Left colon (tissue), 2 donors: ENCODE data around the gene TMEM266. TPM values are rescaled to one million over a fixed set of nuclear protein-coding genes. Genes with fewer than 3 reads are reported as not detected.

Experiments used
- ATAC-seq: fragments of 200-7000 bp; cut with Tn5 transposase; one replicate; pipeline ENCODE4 v1.9.1; 2020; ENCODE audit warnings: mild to moderate bottlenecking, moderate library complexity
- DNase-seq, 2 donors: peaks; one replicate each; pipeline ENCODE4 v3.0.0-alpha.2; 2020
- intact Hi-C, 2 donors: fragments of 100-400 bp; cut with DNase I in 1 of 2; cut with micrococcal nuclease in 1 of 2; formaldehyde crosslinking; loops; one replicate each; pipeline versions ENCODE4 v1.11.2 to v1.14.0; 2022; cut with DNase I, micrococcal nuclease
- total RNA-seq, 2 donors: library from RNA; stranded (reverse); fragmentation: NEBNext Ultra II Directional; extraction: Animal tissue kit (Norgen Biotek cat#: 25700); gene quantifications; one replicate each; pipeline ENCODE4 v1.2.1, GENCODE V29; 2021
- donor health status: DM: no; HTN: no; CAD: no.
- donor health status: DM: yes; HTN: yes; CAD: no.

Gene TMEM266
- total RNA-seq, 2 donors from 2014 or later, result not detected

GRCh38 chr15:76114561-76114960 lies 54.8 kb downstream of the TMEM266 start:
- intact Hi-C loops, result no loop called here
- DNase-seq (no peak), ATAC-seq (no peak)

- ATAC-seq (no peak), DNase-seq (no peak)
- intact Hi-C loops, result no loop called here
These were observed 56.5 kb downstream of the TMEM266 start for GRCh38 chr15:76116138-76116885.

DNA sequence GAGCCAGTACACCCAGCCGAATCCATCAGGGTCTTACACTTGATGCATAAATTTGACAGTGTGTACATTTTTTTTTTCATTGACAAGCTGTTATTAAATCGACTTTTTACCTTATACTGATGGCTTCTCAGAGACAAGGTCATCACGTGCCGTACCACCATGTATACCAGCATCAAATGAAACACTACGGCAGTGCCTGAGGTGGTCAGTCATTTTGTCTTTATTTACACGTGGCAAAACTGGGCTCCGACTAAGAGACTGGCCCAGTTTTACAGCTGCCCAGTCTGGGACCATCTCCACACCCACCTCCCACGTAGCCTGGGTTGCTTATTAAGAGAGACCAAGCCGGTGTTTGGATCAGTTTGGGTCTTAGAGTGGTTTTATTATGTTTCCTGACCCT lies 57.4 kb downstream of the TMEM266 start:
- intact Hi-C loops, result no loop called here
- ATAC-seq (no peak), DNase-seq (no peak)

GRCh38 chr15:76118767-76119166 lies 59.0 kb downstream of the TMEM266 start:
- no peak for DNase-seq
- ATAC-seq, result no peak
- intact Hi-C loops, result no loop called here

DNA sequence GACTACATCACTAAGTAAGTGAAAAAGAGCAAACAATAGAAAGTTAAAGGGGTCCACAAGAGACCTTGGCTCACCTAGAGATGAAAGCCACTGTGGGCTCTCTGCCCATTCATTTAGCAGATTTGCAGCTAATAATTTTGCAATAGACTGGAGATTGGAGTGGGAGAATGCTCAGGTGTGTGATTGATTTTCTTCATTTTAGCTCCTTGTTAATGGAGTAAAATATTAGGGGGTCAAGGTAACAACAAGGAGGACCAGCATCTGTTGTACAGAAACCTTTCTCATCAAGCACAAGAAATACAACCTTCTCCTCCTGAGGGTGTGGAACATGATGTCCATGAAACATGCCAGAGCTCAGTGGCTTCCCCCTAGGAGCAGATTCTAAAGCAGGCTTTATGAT lies 63.2 kb downstream of the TMEM266 start:
- ATAC-seq (no peak), DNase-seq (no peak)
- intact Hi-C loops, result no loop called here

DNA sequence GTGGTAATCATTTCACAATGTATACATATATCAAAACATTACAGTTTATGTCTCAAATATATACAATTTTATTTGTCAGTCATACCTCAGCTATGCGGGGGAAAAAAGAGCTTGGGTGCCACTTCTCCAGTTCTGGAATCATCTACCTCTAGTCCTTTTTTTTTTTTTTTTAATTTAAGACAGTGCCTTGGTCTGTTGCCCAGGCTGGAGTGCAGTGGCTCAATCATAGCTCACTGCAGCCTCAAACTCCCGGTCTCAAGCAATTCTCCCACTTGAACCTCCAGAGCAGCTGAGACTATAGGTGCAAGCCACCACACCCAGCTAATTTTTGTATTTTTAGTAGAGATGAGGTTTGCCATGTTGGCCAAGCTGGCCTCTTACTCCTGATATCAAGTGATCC lies 67.4 kb downstream of the TMEM266 start:
- DNase-seq (no peak), ATAC-seq (no peak)
- intact Hi-C loops, result no loop called here

DNA sequence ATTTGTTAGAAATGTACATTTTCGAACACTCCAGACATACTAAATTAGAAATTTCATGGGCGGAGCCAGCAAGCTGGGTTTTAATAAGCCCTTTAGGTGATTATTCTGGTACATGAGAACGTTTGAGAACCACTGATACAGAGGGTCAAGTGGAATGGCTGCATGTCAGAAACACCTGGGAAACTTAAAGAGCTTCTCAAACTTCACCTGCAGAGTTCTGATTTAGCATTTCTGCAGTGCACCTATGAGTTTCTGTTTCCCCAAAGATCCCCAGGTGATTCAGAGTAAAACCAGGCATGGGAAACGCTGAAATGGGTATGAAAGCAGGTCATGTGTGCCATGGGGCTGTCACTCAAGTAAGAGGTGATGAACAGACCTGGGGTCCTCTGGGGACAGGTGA lies 68.1 kb downstream of the TMEM266 start:
- DNase-seq, result no peak
- no peak for ATAC-seq
- intact Hi-C loops, result no loop called here

GRCh38 chr15:76134537-76134936 lies 74.8 kb downstream of the TMEM266 start:
- DNase-seq (no peak), ATAC-seq (no peak)
- intact Hi-C loops, result no loop called here

GRCh38 chr15:76135516-76135915 lies 75.7 kb downstream of the TMEM266 start:
- intact Hi-C loops, result loop anchor here in 1 of 2 donors (5.0 kb wide), 1 partner anchor 78 kb away; the partner anchor contains the start of gene TMEM266
- no peak for ATAC-seq
- no peak for DNase-seq

DNA sequence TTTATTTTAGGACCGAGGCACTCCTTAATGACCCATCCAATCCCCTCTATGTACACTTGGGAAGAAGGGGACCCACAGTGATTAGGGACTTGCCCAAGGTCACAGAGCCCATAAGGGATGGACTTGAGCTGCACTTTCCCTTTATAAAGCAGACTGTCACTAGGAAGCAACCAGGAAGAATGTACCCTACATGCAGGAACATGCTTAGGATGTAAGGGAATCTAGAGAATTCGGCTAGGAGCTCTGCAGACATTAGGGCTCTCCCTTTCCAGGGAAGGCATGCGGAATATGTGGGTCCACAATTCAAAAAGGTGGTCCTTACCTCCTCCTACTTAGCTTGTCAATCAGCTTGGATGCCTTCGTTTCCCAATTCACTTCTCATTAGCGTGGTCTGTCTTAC lies 78.7 kb downstream of the TMEM266 start:
- DNase-seq (no peak), ATAC-seq (no peak)
- intact Hi-C loops, result loop anchor here in 1 of 2 donors (5.0 kb wide), 1 partner anchor 81 kb away; the partner anchor contains the start of gene TMEM266

- ATAC-seq (peak; percentile 86), DNase-seq (peak in 1 of 2 donors; percentile 80)
- intact Hi-C loops, result loop anchor here in 1 of 2 donors (5.0 kb wide), 1 partner anchor 82 kb away; the partner anchor contains the start of gene TMEM266
These were observed 79.7 kb downstream of the TMEM266 start for GRCh38 chr15:76139368-76140073.

DNA sequence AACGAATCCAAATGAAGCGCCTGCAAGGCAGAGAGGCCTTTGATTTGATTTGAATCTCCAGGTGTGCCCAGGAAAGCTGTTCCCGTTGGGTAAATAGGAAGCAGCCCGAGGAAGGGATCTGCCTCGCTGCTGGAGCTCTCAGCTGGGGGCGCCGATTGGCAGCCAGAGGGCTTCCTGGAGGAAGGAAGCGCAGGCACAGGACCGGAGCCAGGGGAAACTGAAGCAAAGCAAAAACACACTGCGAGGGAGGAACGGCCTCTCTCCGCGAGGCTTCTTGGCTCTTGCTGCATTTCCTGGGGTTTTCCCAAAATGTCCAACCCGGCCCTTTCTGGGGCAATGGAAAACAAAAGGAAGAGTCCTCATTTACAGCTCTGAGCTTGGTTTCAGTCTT lies 80.3 kb downstream of the TMEM266 start:
- DNase-seq, result no peak
- intact Hi-C loops, result no loop called here

DNA sequence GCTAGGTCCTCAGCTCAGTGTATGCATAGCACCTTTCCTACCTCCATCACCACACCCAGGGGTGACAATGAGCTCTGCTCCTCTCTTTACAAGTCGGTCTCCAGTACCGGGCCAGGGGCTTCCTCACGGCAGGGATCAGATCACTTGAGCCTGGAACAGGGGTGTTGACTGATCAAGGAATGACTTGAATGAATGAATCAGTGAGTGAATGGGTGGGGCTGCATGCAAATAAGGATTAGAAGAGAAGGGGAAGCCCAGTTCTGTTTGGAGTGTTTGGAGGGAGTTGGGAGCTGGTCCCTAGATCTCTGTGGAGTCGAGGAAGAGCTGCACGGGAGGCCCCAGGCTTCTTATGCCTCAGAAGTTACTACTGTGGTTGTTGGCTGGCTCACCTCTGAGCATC lies 87.0 kb downstream of the TMEM266 start:
- DNase-seq (no peak), ATAC-seq (no peak)
- intact Hi-C loops, result no loop called here

More for the DNA sequence above, 80.3 kb downstream of the TMEM266 start:
- peak; percentile 39 for ATAC-seq

GRCh38 chr15:76147906-76148570 lies 88.3 kb downstream of the TMEM266 start:
- ATAC-seq (peak; percentile 63), DNase-seq (peak in 1 of 2 donors; percentile 65)
- intact Hi-C loops, result no loop called here

GRCh38 chr15:76149291-76149915 lies 89.6 kb downstream of the TMEM266 start:
- ATAC-seq (no peak), DNase-seq (no peak)
- intact Hi-C loops, result no loop called here

DNA sequence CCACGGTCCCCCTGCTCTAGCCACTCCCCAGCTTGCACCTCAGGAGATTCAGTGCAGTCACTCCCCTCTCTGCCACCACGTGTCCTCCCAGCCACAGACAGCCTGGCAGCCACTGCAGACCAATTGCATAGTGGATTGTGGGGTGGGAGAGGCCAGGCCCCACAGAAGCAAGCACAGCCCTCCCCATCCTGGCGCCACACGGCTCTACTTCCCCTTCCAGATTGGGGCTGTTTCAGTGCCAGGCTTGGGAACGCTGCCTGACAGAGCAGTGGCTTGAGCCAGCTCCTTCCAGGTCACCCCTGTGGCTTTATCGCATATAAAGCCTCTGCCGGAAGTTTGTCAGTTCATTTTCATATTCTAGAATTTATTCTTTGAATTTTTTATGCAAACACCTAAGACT lies 90.7 kb downstream of the TMEM266 start:
- peak in 1 of 2 donors; percentile 23 for DNase-seq
- ATAC-seq, result peak; percentile 46
- intact Hi-C loops, result no loop called here

DNA sequence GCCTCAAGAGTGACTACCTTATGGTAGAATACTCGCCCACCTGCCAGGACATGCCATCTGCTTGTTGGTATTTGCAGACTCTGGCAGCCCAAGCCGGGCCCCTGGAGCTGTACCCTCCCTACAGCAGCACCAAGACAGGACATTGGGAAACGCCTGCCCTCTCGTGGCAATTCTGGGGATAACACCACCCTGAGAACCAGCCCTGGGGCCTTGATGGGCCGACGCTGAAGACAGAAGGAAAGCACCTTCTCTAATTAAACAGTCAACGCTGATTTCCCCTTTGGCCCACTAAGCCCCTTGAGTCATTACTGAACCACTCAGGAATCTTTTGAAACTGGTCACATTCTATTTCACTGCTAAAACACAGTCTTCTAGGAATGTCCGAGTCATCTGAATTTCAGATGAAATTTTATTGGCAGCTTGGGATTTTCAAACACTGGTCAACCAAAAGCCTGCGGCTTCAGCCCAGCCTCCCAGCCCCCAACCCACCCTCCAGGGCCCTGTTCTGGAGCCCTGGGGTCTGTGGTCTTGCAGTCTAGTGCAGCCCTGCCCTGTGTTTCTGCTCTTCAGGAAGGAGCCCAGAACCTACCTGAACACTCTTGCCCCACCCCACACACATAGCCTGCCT lies 91.3 kb downstream of the TMEM266 start:
- peak; percentile 85 for ATAC-seq
- DNase-seq, result peak; percentile 59 to 77
- intact Hi-C loops, result no loop called here

DNA sequence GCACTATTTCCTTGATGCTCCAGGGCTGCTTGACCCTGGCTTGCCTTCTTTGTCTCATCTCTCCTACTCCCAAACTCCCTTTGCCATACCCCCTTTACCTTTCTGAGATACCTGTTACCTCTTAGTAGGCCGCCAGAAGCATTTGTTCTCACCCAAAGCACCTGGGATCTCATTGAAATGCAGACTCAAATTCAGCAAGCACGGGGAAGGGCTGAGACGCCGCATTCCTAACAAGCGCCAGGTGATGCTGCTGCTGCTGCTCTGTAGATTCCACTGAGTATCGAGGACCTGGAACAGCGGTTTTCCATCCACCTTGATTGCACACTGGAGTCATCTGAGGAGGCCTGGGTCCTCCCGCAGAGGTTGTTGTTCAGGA lies 91.8 kb downstream of the TMEM266 start:
- ATAC-seq (no peak), DNase-seq (no peak)
- intact Hi-C loops, result no loop called here

GRCh38 chr15:76152197-76152596 lies 92.4 kb downstream of the TMEM266 start:
- ATAC-seq, result no peak
- intact Hi-C loops, result no loop called here
- no peak for DNase-seq
